Prostate gland (tissue), 2 donors: ENCODE data around the gene PRRT3. TPM values are rescaled to one million over a fixed set of nuclear protein-coding genes. Genes with fewer than 3 reads are reported as not detected.
A peak's percentile ranks its signal among the peaks of the same experiment; 100 is the strongest.

Experiments used
- DNase-seq: peaks from one replicate; pipeline ENCODE4 v3.0.0-alpha.2; 2019; ENCODE audit warnings: low spot score
- H3K27ac ChIP-seq, 2 donors: fragments of 200-600 bp; sonication (generic); 2 replicates each; pipeline ENCODE4 v1.5.1; 2017 to 2019
- H3K27me3 ChIP-seq: fragments of 200-600 bp; sonication (generic); replicated peaks from 2 replicates; pipeline ENCODE4 v1.5.1; 2019; ENCODE audit not compliant: insufficient read depth
- H3K36me3 ChIP-seq, 2 donors: fragments of 200-600 bp; sonication (generic); 1 replicate in 1 of 2; 2 replicates in 1 of 2; pipeline versions ENCODE4 v1.5.1 to v1.8.1; 2017 to 2019
- H3K4me1 ChIP-seq: fragments of 200-600 bp; sonication (generic); replicated peaks from 2 replicates; pipeline ENCODE4 v1.5.1; 2019
- H3K4me3 ChIP-seq, 2 donors: fragments of 200-600 bp; sonication (generic); 2 replicates each; pipeline ENCODE4 v1.5.1; 2017 to 2019
- H3K9me3 ChIP-seq: fragments of 200-600 bp; sonication (generic); 2 replicates; pipeline ENCODE4 v1.5.1; 2017
- POLR2A ChIP-seq: fragments of 450-650 bp; IDR thresholded peaks from one replicate; pipeline ENCODE4 v1.6.1; 2016; ENCODE audit warnings: antibody characterized with exemption, mild to moderate bottlenecking
- POLR2AphosphoS5 ChIP-seq: sonication (generic); formaldehyde crosslinking; IDR thresholded peaks from one replicate; pipeline ENCODE4 v1.6.1; 2017; ENCODE audit warnings: antibody characterized with exemption
- WGBS: methylation state at CpG from one replicate; pipeline ENCODE4 v1.1.5; 2018; 5-methylcytosine and 5-hydroxymethylcytosine counted together
- intact Hi-C: fragments of 100-400 bp; cut with DNase I; formaldehyde crosslinking; loops from one replicate; pipeline ENCODE4 v1.14.2; 2022
- total RNA-seq, 2 donors: library from RNA; depleted of rRNA; stranded (reverse); fragments of >200 nt; gene quantifications; one replicate each; pipeline ENCODE4 v1.1.0, GENCODE V29; 2016
- TF ChIP-seq, protein P1 (sequence below), 4 experiments: fragments of 200-600 bp in 2 of 4; fragments of 450-650 bp in 2 of 4; sonication (generic) in 2 of 4; IDR thresholded peaks; 1 replicate in 3 of 4; 2 replicates in 1 of 4; pipeline ENCODE4 v1.5.1; 2016 to 2019; ENCODE audit warnings: antibody characterized with exemption in 4 of 4, mild to moderate bottlenecking in 2 of 4, moderate library complexity in 2 of 4

PRRT3 gene
- total RNA-seq, 2 donors from 2014 or later = 8.9 to 10.1 TPM

GRCh38 chr3:9934235-9934621, 18.0 kb downstream of the PRRT3 start:
- Histone ChIP-seq H3K4me3 (peak overlapping the region; percentile 56 to 62), H3K36me3 (peaks cover 0 to 4% of the 10 kb centered on the region in 2 donors), H3K9me3 (no peaks in the 10 kb centered on the region), H3K27me3 (no peaks in the 10 kb centered on the region), H3K27ac (peak overlapping the region; percentile 91 to 93), H3K4me1 (peaks cover 7% of the 10 kb centered on the region)
- intact Hi-C loops = loop anchor here (5.0 kb wide), 1 partner anchor 92 kb away; the partner anchor contains the start of gene RPUSD3
- no peak for DNase-seq
- WGBS = 15% methylated on average over 11 of the region's 11 CpGs
- TF ChIP-seq POLR2A (no peak), POLR2AphosphoS5 (no peak)
- TF ChIP-seq, protein P1, sequence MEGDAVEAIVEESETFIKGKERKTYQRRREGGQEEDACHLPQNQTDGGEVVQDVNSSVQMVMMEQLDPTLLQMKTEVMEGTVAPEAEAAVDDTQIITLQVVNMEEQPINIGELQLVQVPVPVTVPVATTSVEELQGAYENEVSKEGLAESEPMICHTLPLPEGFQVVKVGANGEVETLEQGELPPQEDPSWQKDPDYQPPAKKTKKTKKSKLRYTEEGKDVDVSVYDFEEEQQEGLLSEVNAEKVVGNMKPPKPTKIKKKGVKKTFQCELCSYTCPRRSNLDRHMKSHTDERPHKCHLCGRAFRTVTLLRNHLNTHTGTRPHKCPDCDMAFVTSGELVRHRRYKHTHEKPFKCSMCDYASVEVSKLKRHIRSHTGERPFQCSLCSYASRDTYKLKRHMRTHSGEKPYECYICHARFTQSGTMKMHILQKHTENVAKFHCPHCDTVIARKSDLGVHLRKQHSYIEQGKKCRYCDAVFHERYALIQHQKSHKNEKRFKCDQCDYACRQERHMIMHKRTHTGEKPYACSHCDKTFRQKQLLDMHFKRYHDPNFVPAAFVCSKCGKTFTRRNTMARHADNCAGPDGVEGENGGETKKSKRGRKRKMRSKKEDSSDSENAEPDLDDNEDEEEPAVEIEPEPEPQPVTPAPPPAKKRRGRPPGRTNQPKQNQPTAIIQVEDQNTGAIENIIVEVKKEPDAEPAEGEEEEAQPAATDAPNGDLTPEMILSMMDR (IDR thresholded peaks at IDR 0.05) = peak in 3 of 4 experiments; percentile 18 to 30 (median 24)

DNA sequence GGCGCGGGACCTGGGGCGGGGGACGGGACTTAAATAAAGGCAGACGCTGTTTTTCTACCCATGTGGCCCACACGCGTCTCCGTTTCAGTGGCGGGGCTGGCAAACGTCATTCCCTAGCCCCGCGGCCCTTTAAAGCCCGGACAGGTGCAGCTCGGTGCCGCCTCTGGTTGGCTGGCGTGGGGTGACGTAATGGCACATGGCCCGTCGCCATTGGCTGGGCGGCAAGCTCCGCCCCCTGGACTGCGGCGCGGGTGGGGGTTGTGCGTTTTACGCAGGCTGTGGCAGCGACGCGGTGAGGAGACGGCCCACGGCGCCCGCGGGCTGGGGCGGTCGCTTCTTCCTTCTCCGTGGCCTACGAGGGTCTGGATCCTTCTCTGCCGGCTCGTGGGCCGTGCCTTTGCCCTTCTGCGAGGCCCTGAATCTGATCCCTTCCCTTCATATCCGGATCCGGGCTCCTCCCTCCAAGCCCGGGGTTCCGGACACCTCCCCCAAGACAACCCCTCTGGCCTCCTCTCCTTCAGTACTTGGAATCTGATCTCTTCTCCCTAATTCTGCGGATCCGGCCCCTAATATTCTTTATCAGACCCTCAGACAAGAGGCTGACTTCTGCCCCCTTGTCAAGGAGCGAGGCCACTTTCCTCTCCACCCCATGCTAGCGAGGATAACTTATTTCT, 18.5 kb downstream of the PRRT3 start, which contains the start of gene CRELD1:
Gene CRELD1 (plus strand): TSS at position 274 of the 674 bp plus-strand sequence. CDS start 605 bp downstream, outside the sequence.
- intact Hi-C loops = loop anchor here (5.0 kb wide), 1 partner anchor 91 kb away; the partner anchor contains the start of gene RPUSD3

DNA sequence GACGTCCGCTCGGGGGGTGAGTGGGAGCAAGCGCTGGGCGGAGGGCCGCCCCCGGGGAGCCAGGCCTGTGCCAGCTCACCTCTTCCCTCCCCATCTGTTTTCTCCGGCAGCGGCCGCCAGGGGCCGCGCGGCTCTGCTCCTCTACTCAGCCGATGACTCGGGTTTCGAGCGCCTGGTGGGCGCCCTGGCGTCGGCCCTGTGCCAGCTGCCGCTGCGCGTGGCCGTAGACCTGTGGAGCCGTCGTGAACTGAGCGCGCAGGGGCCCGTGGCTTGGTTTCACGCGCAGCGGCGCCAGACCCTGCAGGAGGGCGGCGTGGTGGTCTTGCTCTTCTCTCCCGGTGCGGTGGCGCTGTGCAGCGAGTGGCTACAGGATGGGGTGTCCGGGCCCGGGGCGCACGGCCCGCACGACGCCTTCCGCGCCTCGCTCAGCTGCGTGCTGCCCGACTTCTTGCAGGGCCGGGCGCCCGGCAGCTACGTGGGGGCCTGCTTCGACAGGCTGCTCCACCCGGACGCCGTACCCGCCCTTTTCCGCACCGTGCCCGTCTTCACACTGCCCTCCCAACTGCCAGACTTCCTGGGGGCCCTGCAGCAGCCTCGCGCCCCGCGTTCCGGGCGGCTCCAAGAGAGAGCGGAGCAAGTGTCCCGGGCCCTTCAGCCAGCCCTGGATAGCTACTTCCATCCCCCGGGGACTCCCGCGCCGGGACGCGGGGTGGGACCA, 19.2 kb downstream of the PRRT3 start:
- intact Hi-C loops = loop anchor here (5.0 kb wide), 1 partner anchor 91 kb away; the partner anchor contains the start of gene RPUSD3
- WGBS = under 1% methylated on average over 42 of the region's 77 CpGs
- Histone ChIP-seq H3K27ac (peak overlapping the region; percentile 91 to 93), H3K4me3 (peak overlapping the region; percentile 56 to 62), H3K27me3 (no peaks in the 10 kb centered on the region), H3K9me3 (no peaks in the 10 kb centered on the region), H3K36me3 (peaks cover 0 to 4% of the 10 kb centered on the region in 2 donors), H3K4me1 (peaks cover 7% of the 10 kb centered on the region)
- TF ChIP-seq POLR2A (no peak), POLR2AphosphoS5 (peak; percentile 27)
- TF ChIP-seq, protein P1 (IDR thresholded peaks at IDR 0.05) = peak; percentile 26 to 89 (median 79)
- peak; percentile 63 for DNase-seq

More for the DNA sequence above, 18.5 kb downstream of the PRRT3 start, which contains the start of gene CRELD1:
- Histone ChIP-seq H3K9me3 (no peaks in the 10 kb centered on the region), H3K27ac (peak within 1 kb of the TSS; percentile 91 to 93), H3K36me3 (peaks cover 0 to 4% of the 10 kb centered on the region in 2 donors), H3K4me3 (peak within 1 kb of the TSS; percentile 56 to 62), H3K4me1 (peaks cover 7% of the 10 kb centered on the region), H3K27me3 (no peaks in the 10 kb centered on the region)
- under 1% methylated on average over 48 of the region's 50 CpGs for WGBS
- DNase-seq = peak; percentile 93
- peak; percentile 94 for TF ChIP-seq POLR2AphosphoS5
- TF ChIP-seq, protein P1 (IDR thresholded peaks at IDR 0.05) = no peak
- TF ChIP-seq POLR2A = peak; percentile 85

GRCh38 chr3:9932535-9932842, 19.7 kb downstream of the PRRT3 start:
- no peak for DNase-seq
- no peak for TF ChIP-seq POLR2A
- peaks cover 0 to 4% of the 10 kb centered on the region in 2 donors for H3K36me3 ChIP-seq
- H3K27ac ChIP-seq = peak overlapping the region; percentile 91 to 93
- peaks cover 7% of the 10 kb centered on the region for H3K4me1 ChIP-seq
- no peaks in the 10 kb centered on the region for H3K27me3 ChIP-seq
- peak overlapping the region; percentile 56 to 62 for H3K4me3 ChIP-seq
- intact Hi-C loops = loop anchor here (5.0 kb wide), 1 partner anchor 90 kb away; the partner anchor contains the start of gene RPUSD3
- no peaks in the 10 kb centered on the region for H3K9me3 ChIP-seq
- WGBS = 13% methylated on average over 13 of the region's 13 CpGs

GRCh38 chr3:9930804-9931418, 21.3 kb downstream of the PRRT3 start:
- intact Hi-C loops = loop anchor here (5.0 kb wide), 1 partner anchor 89 kb away; the partner anchor contains the start of gene RPUSD3
- Histone ChIP-seq H3K4me3 (no peak overlapping the region), H3K4me1 (peaks cover 7% of the 10 kb centered on the region), H3K27ac (no peak overlapping the region), H3K36me3 (peaks cover 0 to 4% of the 10 kb centered on the region in 2 donors), H3K27me3 (no peaks in the 10 kb centered on the region), H3K9me3 (no peaks in the 10 kb centered on the region)
- no peak for TF ChIP-seq POLR2AphosphoS5
- TF ChIP-seq, protein P1 (IDR thresholded peaks at IDR 0.05) = no peak
- no peak for TF ChIP-seq POLR2A
- DNase-seq = no peak
- WGBS = 95% methylated on average over 4 of the region's 4 CpGs
